Hepatocyte (in vitro differentiated cells): ENCODE measurements around the gene USP33. TPM values are rescaled to one million over a fixed set of nuclear protein-coding genes. Genes with fewer than 3 reads are reported as not detected.
"Not testable (repeated sequence)": the region's sequence is repeated elsewhere in the genome, so short reads cannot be mapped to it uniquely, and the experiment has no call there.

Experiments
- DNase-seq: peaks from one replicate; pipeline ENCODE4 v3.0.0-alpha.2; 2016; ENCODE audit warnings: low spot score
- H2AFZ ChIP-seq: fragments of 200-600 bp; sonication (generic); 2 replicates; pipeline ENCODE4 v1.6.0; 2016; ENCODE audit warnings: antibody characterized with exemption, mild to moderate bottlenecking
- H3K27ac ChIP-seq: fragments of 200-600 bp; sonication (generic); 2 replicates; pipeline ENCODE4 v1.5.1; 2016; ENCODE audit warnings: mild to moderate bottlenecking
- H3K27me3 ChIP-seq: fragments of 200-600 bp; sonication (generic); 2 replicates; pipeline ENCODE4 v1.6.1; 2016
- H3K36me3 ChIP-seq: fragments of 200-600 bp; sonication (generic); replicated peaks from 2 replicates; pipeline ENCODE4 v1.5.1; 2016; ENCODE audit warnings: low read depth; ENCODE audit not compliant: insufficient read depth
- H3K4me1 ChIP-seq: fragments of 200-600 bp; sonication (generic); 2 replicates; pipeline ENCODE4 v1.5.1; 2016; ENCODE audit warnings: mild to moderate bottlenecking, moderate library complexity; ENCODE audit not compliant: insufficient read depth
- H3K4me2 ChIP-seq: fragments of 200-600 bp; sonication (generic); 2 replicates; pipeline ENCODE4 v1.6.0; 2016
- H3K4me3 ChIP-seq: fragments of 200-600 bp; sonication (generic); 2 replicates; pipeline ENCODE4 v1.5.1; 2016; ENCODE audit warnings: mild to moderate bottlenecking
- H3K79me2 ChIP-seq: fragments of 200-600 bp; sonication (generic); 2 replicates; pipeline ENCODE4 v1.6.0; 2017; ENCODE audit warnings: mild to moderate bottlenecking
- H3K9me2 ChIP-seq: fragments of 200-600 bp; sonication (generic); replicated peaks from 2 replicates; pipeline ENCODE4 v1.6.0; 2017; ENCODE audit warnings: mild to moderate bottlenecking; ENCODE audit not compliant: insufficient read depth
- H3K9me3 ChIP-seq: fragments of 200-600 bp; sonication (generic); 2 replicates; pipeline ENCODE4 v1.5.1; 2016; ENCODE audit warnings: low read depth, mild to moderate bottlenecking
- H4K20me1 ChIP-seq: fragments of 200-600 bp; sonication (generic); 2 replicates; pipeline ENCODE4 v1.6.0; 2016; ENCODE audit warnings: mild to moderate bottlenecking; ENCODE audit not compliant: insufficient read depth, poor library complexity, severe bottlenecking
- CTCF ChIP-seq: fragments of 200-600 bp; sonication (generic); IDR thresholded peaks from 2 replicates; pipeline ENCODE4 v1.5.1; 2016; ENCODE audit warnings: antibody characterized with exemption, mild to moderate bottlenecking; ENCODE audit not compliant: poor library complexity
- EZH2 ChIP-seq: fragments of 200-600 bp; sonication (generic); IDR thresholded peaks from 2 replicates; pipeline ENCODE4 v1.6.1; 2016; ENCODE audit warnings: antibody characterized with exemption, mild to moderate bottlenecking, borderline replicate concordance
- EZH2phosphoT487 ChIP-seq: fragments of 200-600 bp; sonication (generic); IDR thresholded peaks from one replicate; pipeline ENCODE4 v1.6.1; 2018; ENCODE audit warnings: antibody characterized with exemption, mild to moderate bottlenecking, low read depth, moderate library complexity; ENCODE audit not compliant: unreplicated experiment, severe bottlenecking
- WGBS: methylation state at CpG from one replicate; pipeline ENCODE4 v1.1.6; 2016; ENCODE audit warnings: low lambda C conversion rate; ENCODE audit errors: missing lambda C conversion rate; 5-methylcytosine and 5-hydroxymethylcytosine counted together
- polyA plus RNA-seq: library from polyadenylated mRNA; unstranded; fragments of >200 nt; fragmentation: Nextera tagmentation; extraction: Ambion mirVana; gene quantifications from 2 replicates; pipeline ENCODE4 v1.2.1, GENCODE V29; 2016
- total RNA-seq: library from RNA; depleted of rRNA; stranded (reverse); fragments of >200 nt; gene quantifications from 2 replicates; pipeline ENCODE4 v1.2.3, GENCODE V29; 2014

The USP33 gene
- total and polyA plus RNA-seq, 2 experiments from 2014 or later: 36.3 to 81.5 TPM

- no peaks in the 10 kb centered on the region for H3K9me2 ChIP-seq
- no peaks in the 10 kb centered on the region for H3K27me3 ChIP-seq
- H3K4me2 ChIP-seq: peak overlapping the region; percentile 82
- no peaks in the 10 kb centered on the region for H3K9me3 ChIP-seq
- no peak for DNase-seq
- no peak overlapping the region for H3K4me3 ChIP-seq
- no peak overlapping the region for H2AFZ ChIP-seq
- 73% methylated on average over 2 of the region's 2 CpGs for WGBS
- no peaks in the 10 kb centered on the region for H3K36me3 ChIP-seq
- peaks cover 54% of the 10 kb centered on the region for H4K20me1 ChIP-seq
- peaks cover 70% of the 10 kb centered on the region for H3K79me2 ChIP-seq
- no peak for TF ChIP-seq CTCF
- no peak for TF ChIP-seq EZH2phosphoT487
- TF ChIP-seq EZH2: no peak
- peaks cover 25% of the 10 kb centered on the region for H3K4me1 ChIP-seq
- H3K27ac ChIP-seq: no peak overlapping the region
Measured at GRCh38 chr1:77680173-77680572, 79.5 kb downstream of the USP33 start.

- peaks cover 82% of the 10 kb centered on the region for H3K79me2 ChIP-seq
- H3K27me3 ChIP-seq: no peaks in the 10 kb centered on the region
- 83% methylated on average over 5 of the region's 5 CpGs for WGBS
- no peaks in the 10 kb centered on the region for H3K36me3 ChIP-seq
- peak overlapping the region; percentile 37 for H3K27ac ChIP-seq
- H3K9me3 ChIP-seq: no peaks in the 10 kb centered on the region
- H3K4me3 ChIP-seq: no peak overlapping the region
- peaks cover 63% of the 10 kb centered on the region for H4K20me1 ChIP-seq
- H3K4me1 ChIP-seq: peaks cover 19% of the 10 kb centered on the region
- H3K9me2 ChIP-seq: no peaks in the 10 kb centered on the region
- peak overlapping the region; percentile 82 for H3K4me2 ChIP-seq
- TF ChIP-seq EZH2phosphoT487 (no peak), EZH2 (no peak), CTCF (no peak)
- no peak overlapping the region for H2AFZ ChIP-seq
- DNase-seq: no peak
Measured at GRCh38 chr1:77678660-77679610, 80.7 kb downstream of the USP33 start.

GRCh38 chr1:77674807-77675206, 84.8 kb downstream of the USP33 start:
- 94% methylated on average over 2 of the region's 3 CpGs for WGBS
- H3K27ac ChIP-seq, H2AFZ ChIP-seq, H3K27me3 ChIP-seq, H3K4me2 ChIP-seq, H3K4me3 ChIP-seq, H3K36me3 ChIP-seq, H3K9me3 ChIP-seq, H3K9me2 ChIP-seq, DNase-seq, H3K4me1 ChIP-seq: not testable (repeated sequence)
- Histone ChIP-seq H3K79me2 (peaks cover 99% of the 10 kb centered on the region), H4K20me1 (peaks cover 85% of the 10 kb centered on the region)

GRCh38 chr1:77673716-77674355, 85.8 kb downstream of the USP33 start:
- WGBS: 76% methylated on average over 1 of the region's 1 CpG
- TF ChIP-seq CTCF (no peak), EZH2 (no peak), EZH2phosphoT487 (no peak)
- no peaks in the 10 kb centered on the region for H3K27me3 ChIP-seq
- H3K36me3 ChIP-seq: no peaks in the 10 kb centered on the region
- H3K4me3 ChIP-seq: no peak overlapping the region
- no peak overlapping the region for H3K4me2 ChIP-seq
- H3K9me2 ChIP-seq: no peaks in the 10 kb centered on the region
- no peaks in the 10 kb centered on the region for H3K4me1 ChIP-seq
- no peak for DNase-seq
- H3K79me2 ChIP-seq: peaks cover 100% of the 10 kb centered on the region
- H3K9me3 ChIP-seq: no peaks in the 10 kb centered on the region
- H4K20me1 ChIP-seq: peaks cover 79% of the 10 kb centered on the region
- no peak overlapping the region for H3K27ac ChIP-seq
- no peak overlapping the region for H2AFZ ChIP-seq
